ENCODE results near the gene HPS1. TPM values are rescaled to one million over a fixed set of nuclear protein-coding genes. Genes with fewer than 3 reads are reported as not detected.

HPS1 gene
- total RNA-seq, 1 experiment from 2014 or later: 47.4 TPM

- no peaks in the 10 kb centered on the region for H3K4me1 ChIP-seq (ENCODE audit: insufficient read depth, low read length)
- H3K27me3 ChIP-seq (ENCODE audit: insufficient read depth, low read length): no peaks in the 10 kb centered on the region
- no peak overlapping the region for H3K14ac ChIP-seq (ENCODE audit: insufficient read depth, low read length)
- H3K9ac ChIP-seq (ENCODE audit: extremely low read depth, insufficient read length, low read length): no peak overlapping the region
- no peaks in the 10 kb centered on the region for H4K20me1 ChIP-seq (ENCODE audit: control insufficient read depth, insufficient read depth, insufficient read length)
- no peak for TF ChIP-seq CTCF (conservative IDR thresholded peaks at IDR 0.05)
- no peaks in the 10 kb centered on the region for H3K79me2 ChIP-seq (ENCODE audit: insufficient read depth, low read length)
- no peak overlapping the region for H2BK15ac ChIP-seq (ENCODE audit: low read depth, low read length)
- H3K4me2 ChIP-seq (ENCODE audit: insufficient read depth, insufficient read length, low read length): no peak overlapping the region
- H3K79me1 ChIP-seq (ENCODE audit: insufficient read depth, low read depth, low read length, poor library complexity, severe bottlenecking): no peaks in the 10 kb centered on the region
- no peaks in the 10 kb centered on the region for H3K23me2 ChIP-seq (ENCODE audit: insufficient read length, low read depth, low read length, poor library complexity, severe bottlenecking)
- Mint-ChIP-seq H3K27ac (no peak overlapping the region), H3K27me3 (ENCODE audit: low read depth) (peaks cover 6% of the 10 kb centered on the region; the same call in 1 of the 2 replicates), H3K4me1 (peaks cover 2 to 3% of the 10 kb centered on the region in 2 experiments; a peak in 2 of 4 replicates), H3K9me3 (peaks cover 0 to 4% of the 10 kb centered on the region in 2 experiments; a peak in 1 of 5 replicates), H3K36me3 (ENCODE audit: insufficient read depth in 1 of 3, low read depth in 3 of 3) (no peaks in the 10 kb centered on the region; a peak in 1 of 7 replicates), H3K4me3 (no peak overlapping the region)
- H2BK20ac ChIP-seq (ENCODE audit: low read depth, low read length, poor library complexity, severe bottlenecking): no peak overlapping the region
- no peak overlapping the region for H3K27ac ChIP-seq (ENCODE audit: insufficient read length, low read depth, low read length)
- H3K56ac ChIP-seq (ENCODE audit: insufficient read length, low read depth, low read length): no peak overlapping the region
- H3K9me3 ChIP-seq (ENCODE audit: control insufficient read depth, low read depth, low read length): no peaks in the 10 kb centered on the region
- no peak overlapping the region for H4K91ac ChIP-seq (ENCODE audit: insufficient read length, low read depth, low read length)
- no peak overlapping the region for H2AK5ac ChIP-seq (ENCODE audit: insufficient read length, low read length)
- H3T11ph ChIP-seq (ENCODE audit: low read length): no peak overlapping the region
- H4K8ac ChIP-seq (replicated peaks; ENCODE audit: insufficient read length, low read depth, low read length): no peak overlapping the region
- H3K4ac ChIP-seq (ENCODE audit: low read depth, low read length): no peak overlapping the region
- H2AFZ ChIP-seq (ENCODE audit: low read length): no peak overlapping the region
- no peak overlapping the region for H4K5ac ChIP-seq (ENCODE audit: insufficient read length, low read depth, low read length)
- no peak overlapping the region for H3K23ac ChIP-seq (ENCODE audit: insufficient read length, low read depth, low read length)
- H3K18ac ChIP-seq (ENCODE audit: insufficient read length, low read depth, low read length): no peak overlapping the region
- H2BK5ac ChIP-seq (ENCODE audit: insufficient read length, low read length): no peak overlapping the region
- H2BK12ac ChIP-seq (ENCODE audit: insufficient read length, low read depth, low read length): no peak overlapping the region
- no peak overlapping the region for H2BK120ac ChIP-seq (ENCODE audit: low read depth, low read length, poor library complexity, severe bottlenecking)
- DNase-seq: no peak
Observed at GRCh38 chr10:98477861-98478260, 31.1 kb upstream of the HPS1 start.
